MM.1S (cell line): ENCODE data around the gene TMEM63B.

Experiments
- CTCF ChIP-seq: fragments of 300-600 bp; sonication (generic); IDR thresholded peaks from 2 replicates; pipeline ENCODE4 v1.5.1; 2016; ENCODE audit warnings: antibody characterized with exemption, low read length, mixed read lengths
- EZH2phosphoT487 ChIP-seq: fragments of 300-600 bp; sonication (generic); IDR thresholded peaks from 2 replicates; pipeline ENCODE4 v1.6.1; 2018; ENCODE audit warnings: antibody characterized with exemption, low read length

- TF ChIP-seq CTCF, result no peak
- no peak for TF ChIP-seq EZH2phosphoT487
Observed at GRCh38 chr6:44078219-44078826, 49.0 kb upstream of the TMEM63B start.
